Keratinocyte (primary cell): ENCODE measurements around the gene ELF2.

Experiments
- CTCF ChIP-seq, 3 experiments: IDR thresholded peaks in 1 of 3; conservative IDR thresholded peaks in 1 of 3; optimal IDR thresholded peaks in 1 of 3; 2 replicates in 2 of 3; 3 replicates in 1 of 3; pipeline versions ENCODE3 to v1.5.1; 2011; ENCODE audit warnings: low read length in 3 of 3, mild to moderate bottlenecking in 3 of 3, moderate library complexity in 2 of 3, control low read depth in 1 of 3, inconsistent platforms in 1 of 3; ENCODE audit not compliant: insufficient read depth in 2 of 3; ENCODE audit errors: extremely low read depth in 1 of 3
- EZH2 ChIP-seq: IDR thresholded peaks from one replicate; pipeline ENCODE4 v1.6.1; 2012; ENCODE audit warnings: inconsistent platforms, mild to moderate bottlenecking, low read length, moderate library complexity

- no peak for TF ChIP-seq CTCF (optimal IDR thresholded peaks at IDR 0.05 in 1 of 3, IDR thresholded peaks at IDR 0.05 in 1 of 3, conservative IDR thresholded peaks at IDR 0.05 in 1 of 3; ENCODE audit: extremely low read depth in 1 of 3, insufficient read depth in 2 of 3, low read length in 3 of 3)
- no peak for TF ChIP-seq EZH2
Measured at GRCh38 chr4:139142087-139142486, 34.9 kb downstream of the ELF2 start.
